HEK293 (cell line): ENCODE measurements around the gene ABCC11.

Experiments
- BCL11A ChIP-seq: fragments of 450-650 bp; formaldehyde crosslinking; IDR thresholded peaks from 2 replicates; pipeline ENCODE4 v1.5.1; 2016; ENCODE audit warnings: low read depth, missing biosample characterization, missing genetic modification characterization
- YY1 ChIP-seq: fragments of 450-650 bp; formaldehyde crosslinking; IDR thresholded peaks from 2 replicates; pipeline ENCODE4 v1.5.1; 2018; ENCODE audit warnings: missing biosample characterization, missing genetic modification characterization
- ZBTB8A ChIP-seq: fragments of 450-650 bp; formaldehyde crosslinking; IDR thresholded peaks from 2 replicates; pipeline ENCODE4 v1.5.1; 2016; ENCODE audit warnings: missing biosample characterization, missing genetic modification characterization
- ZNF211 ChIP-seq: fragments of 450-650 bp; formaldehyde crosslinking; IDR thresholded peaks from 2 replicates; pipeline ENCODE4 v1.5.1; 2016; ENCODE audit warnings: low read depth, missing biosample characterization, missing genetic modification characterization
- ZNF501 ChIP-seq: fragments of 450-650 bp; formaldehyde crosslinking; IDR thresholded peaks from 2 replicates; pipeline ENCODE4 v1.5.1; 2016; ENCODE audit warnings: missing biosample characterization, missing genetic modification characterization
- ZNF658 ChIP-seq: fragments of 450-650 bp; formaldehyde crosslinking; IDR thresholded peaks from 2 replicates; pipeline ENCODE4; 2016; ENCODE audit warnings: missing biosample characterization, missing genetic modification characterization
- ZNF707 ChIP-seq: fragments of 450-650 bp; formaldehyde crosslinking; IDR thresholded peaks from 2 replicates; pipeline ENCODE4 v1.5.1; 2016; ENCODE audit warnings: missing biosample characterization, missing genetic modification characterization
- TF ChIP-seq, protein P1 (sequence below): fragments of 450-650 bp; formaldehyde crosslinking; IDR thresholded peaks from 2 replicates; pipeline ENCODE4 v1.5.1; 2017; ENCODE audit warnings: missing biosample characterization, missing genetic modification characterization
- TF ChIP-seq, protein P2 (sequence below): fragments of 450-650 bp; formaldehyde crosslinking; IDR thresholded peaks from 2 replicates; pipeline ENCODE4 v1.5.1; 2016; ENCODE audit warnings: missing biosample characterization, missing genetic modification characterization
- TF ChIP-seq, protein P3 (sequence below): fragments of 450-650 bp; formaldehyde crosslinking; IDR thresholded peaks from 2 replicates; pipeline ENCODE4 v1.5.0; 2017; ENCODE audit warnings: missing biosample characterization, missing genetic modification characterization, borderline replicate concordance
- TF ChIP-seq, protein P4 (sequence below): fragments of 450-650 bp; formaldehyde crosslinking; IDR thresholded peaks from 2 replicates; pipeline ENCODE4 v1.5.1; 2017; ENCODE audit warnings: missing biosample characterization, missing genetic modification characterization

DNA sequence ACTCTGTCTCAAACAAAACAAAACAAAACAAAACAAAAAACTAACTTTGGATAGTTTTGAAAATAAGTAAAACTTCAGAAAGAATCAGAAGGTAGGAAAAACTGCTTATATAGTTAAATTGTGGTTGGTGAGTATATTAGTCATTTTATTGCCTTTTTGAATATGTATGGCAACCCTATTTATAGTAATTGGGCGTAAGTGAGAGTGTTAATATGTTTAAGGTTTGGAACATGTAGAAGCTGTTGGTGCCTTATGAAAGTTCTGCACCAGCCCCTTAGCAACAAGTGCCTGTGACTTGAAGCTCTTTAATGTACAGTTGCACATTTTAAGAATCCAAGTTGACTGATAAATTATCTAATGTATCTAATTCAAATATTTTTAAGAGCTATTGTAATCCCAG is 47.4 kb upstream of the ABCC11 start:
- TF ChIP-seq, protein P1, sequence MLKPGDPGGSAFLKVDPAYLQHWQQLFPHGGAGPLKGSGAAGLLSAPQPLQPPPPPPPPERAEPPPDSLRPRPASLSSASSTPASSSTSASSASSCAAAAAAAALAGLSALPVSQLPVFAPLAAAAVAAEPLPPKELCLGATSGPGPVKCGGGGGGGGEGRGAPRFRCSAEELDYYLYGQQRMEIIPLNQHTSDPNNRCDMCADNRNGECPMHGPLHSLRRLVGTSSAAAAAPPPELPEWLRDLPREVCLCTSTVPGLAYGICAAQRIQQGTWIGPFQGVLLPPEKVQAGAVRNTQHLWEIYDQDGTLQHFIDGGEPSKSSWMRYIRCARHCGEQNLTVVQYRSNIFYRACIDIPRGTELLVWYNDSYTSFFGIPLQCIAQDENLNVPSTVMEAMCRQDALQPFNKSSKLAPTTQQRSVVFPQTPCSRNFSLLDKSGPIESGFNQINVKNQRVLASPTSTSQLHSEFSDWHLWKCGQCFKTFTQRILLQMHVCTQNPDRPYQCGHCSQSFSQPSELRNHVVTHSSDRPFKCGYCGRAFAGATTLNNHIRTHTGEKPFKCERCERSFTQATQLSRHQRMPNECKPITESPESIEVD (tag by site-specific recombination) = no peak
- TF ChIP-seq ZNF707 (no peak), YY1 (tag by site-specific recombination) (no peak), ZNF658 (no peak), ZNF501 (tag by site-specific recombination) (no peak), ZBTB8A (no peak), BCL11A (no peak), ZNF211 (no peak)
- TF ChIP-seq, protein P2, sequence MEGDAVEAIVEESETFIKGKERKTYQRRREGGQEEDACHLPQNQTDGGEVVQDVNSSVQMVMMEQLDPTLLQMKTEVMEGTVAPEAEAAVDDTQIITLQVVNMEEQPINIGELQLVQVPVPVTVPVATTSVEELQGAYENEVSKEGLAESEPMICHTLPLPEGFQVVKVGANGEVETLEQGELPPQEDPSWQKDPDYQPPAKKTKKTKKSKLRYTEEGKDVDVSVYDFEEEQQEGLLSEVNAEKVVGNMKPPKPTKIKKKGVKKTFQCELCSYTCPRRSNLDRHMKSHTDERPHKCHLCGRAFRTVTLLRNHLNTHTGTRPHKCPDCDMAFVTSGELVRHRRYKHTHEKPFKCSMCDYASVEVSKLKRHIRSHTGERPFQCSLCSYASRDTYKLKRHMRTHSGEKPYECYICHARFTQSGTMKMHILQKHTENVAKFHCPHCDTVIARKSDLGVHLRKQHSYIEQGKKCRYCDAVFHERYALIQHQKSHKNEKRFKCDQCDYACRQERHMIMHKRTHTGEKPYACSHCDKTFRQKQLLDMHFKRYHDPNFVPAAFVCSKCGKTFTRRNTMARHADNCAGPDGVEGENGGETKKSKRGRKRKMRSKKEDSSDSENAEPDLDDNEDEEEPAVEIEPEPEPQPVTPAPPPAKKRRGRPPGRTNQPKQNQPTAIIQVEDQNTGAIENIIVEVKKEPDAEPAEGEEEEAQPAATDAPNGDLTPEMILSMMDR (tag by site-specific recombination) = no peak
- TF ChIP-seq, protein P3, sequence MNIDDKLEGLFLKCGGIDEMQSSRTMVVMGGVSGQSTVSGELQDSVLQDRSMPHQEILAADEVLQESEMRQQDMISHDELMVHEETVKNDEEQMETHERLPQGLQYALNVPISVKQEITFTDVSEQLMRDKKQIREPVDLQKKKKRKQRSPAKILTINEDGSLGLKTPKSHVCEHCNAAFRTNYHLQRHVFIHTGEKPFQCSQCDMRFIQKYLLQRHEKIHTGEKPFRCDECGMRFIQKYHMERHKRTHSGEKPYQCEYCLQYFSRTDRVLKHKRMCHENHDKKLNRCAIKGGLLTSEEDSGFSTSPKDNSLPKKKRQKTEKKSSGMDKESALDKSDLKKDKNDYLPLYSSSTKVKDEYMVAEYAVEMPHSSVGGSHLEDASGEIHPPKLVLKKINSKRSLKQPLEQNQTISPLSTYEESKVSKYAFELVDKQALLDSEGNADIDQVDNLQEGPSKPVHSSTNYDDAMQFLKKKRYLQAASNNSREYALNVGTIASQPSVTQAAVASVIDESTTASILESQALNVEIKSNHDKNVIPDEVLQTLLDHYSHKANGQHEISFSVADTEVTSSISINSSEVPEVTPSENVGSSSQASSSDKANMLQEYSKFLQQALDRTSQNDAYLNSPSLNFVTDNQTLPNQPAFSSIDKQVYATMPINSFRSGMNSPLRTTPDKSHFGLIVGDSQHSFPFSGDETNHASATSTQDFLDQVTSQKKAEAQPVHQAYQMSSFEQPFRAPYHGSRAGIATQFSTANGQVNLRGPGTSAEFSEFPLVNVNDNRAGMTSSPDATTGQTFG (tag by site-specific recombination) = no peak
- TF ChIP-seq, protein P4, sequence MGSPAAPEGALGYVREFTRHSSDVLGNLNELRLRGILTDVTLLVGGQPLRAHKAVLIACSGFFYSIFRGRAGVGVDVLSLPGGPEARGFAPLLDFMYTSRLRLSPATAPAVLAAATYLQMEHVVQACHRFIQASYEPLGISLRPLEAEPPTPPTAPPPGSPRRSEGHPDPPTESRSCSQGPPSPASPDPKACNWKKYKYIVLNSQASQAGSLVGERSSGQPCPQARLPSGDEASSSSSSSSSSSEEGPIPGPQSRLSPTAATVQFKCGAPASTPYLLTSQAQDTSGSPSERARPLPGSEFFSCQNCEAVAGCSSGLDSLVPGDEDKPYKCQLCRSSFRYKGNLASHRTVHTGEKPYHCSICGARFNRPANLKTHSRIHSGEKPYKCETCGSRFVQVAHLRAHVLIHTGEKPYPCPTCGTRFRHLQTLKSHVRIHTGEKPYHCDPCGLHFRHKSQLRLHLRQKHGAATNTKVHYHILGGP (tag by site-specific recombination) = no peak
